T-helper 1 cell treated with Interleukin-12 subunit alpha and Interleukin-12 subunit beta and Interleukin-4 antibody, amounts not matched to agents 30 μg/mL and 1 μg/mL, for 36 hours (primary cell): ENCODE data around the gene IQGAP1.
"Not testable (repeated sequence)": the region's sequence is repeated elsewhere in the genome, so short reads cannot be mapped to it uniquely, and the experiment has no call there.

Source experiments
- H3K27ac Mint-ChIP-seq: one replicate; pipeline ENCODE4 v1.8.0; 2021; ENCODE audit warnings: mild to moderate bottlenecking, mixed read lengths
- H3K27me3 Mint-ChIP-seq: one replicate; pipeline ENCODE4 v1.8.0; 2021; ENCODE audit warnings: low read depth, mixed read lengths
- H3K36me3 Mint-ChIP-seq: one replicate; pipeline ENCODE4 v1.8.0; 2021; ENCODE audit warnings: low read depth, mixed read lengths
- H3K4me1 Mint-ChIP-seq: one replicate; pipeline ENCODE4 v1.8.0; 2021; ENCODE audit warnings: low read depth, mixed read lengths
- H3K4me3 Mint-ChIP-seq: one replicate; pipeline ENCODE4 v1.8.0; 2021; ENCODE audit warnings: mild to moderate bottlenecking, moderate library complexity, mixed read lengths
- H3K9me3 Mint-ChIP-seq: one replicate; pipeline ENCODE4 v1.8.0; 2021; ENCODE audit warnings: mixed read lengths

IQGAP1 gene

GRCh38 chr15:90409587-90409986, 21.5 kb downstream of the IQGAP1 start:
- peak overlapping the region; percentile 22 for H3K4me3 Mint-ChIP-seq
- H3K27ac Mint-ChIP-seq: peak overlapping the region; percentile 15
- peaks cover 30% of the 10 kb centered on the region for H3K36me3 Mint-ChIP-seq
- not testable (repeated sequence) for H3K27me3 Mint-ChIP-seq, H3K9me3 Mint-ChIP-seq
- H3K4me1 Mint-ChIP-seq: peaks cover 62% of the 10 kb centered on the region

GRCh38 chr15:90410316-90410715, 22.3 kb downstream of the IQGAP1 start:
- Mint-ChIP-seq H3K4me1 (peaks cover 64% of the 10 kb centered on the region), H3K36me3 (peaks cover 32% of the 10 kb centered on the region)
- not testable (repeated sequence) for H3K27me3 Mint-ChIP-seq, H3K4me3 Mint-ChIP-seq, H3K9me3 Mint-ChIP-seq, H3K27ac Mint-ChIP-seq

GRCh38 chr15:90411176-90411575, 23.1 kb downstream of the IQGAP1 start:
- Mint-ChIP-seq H3K9me3 (peaks cover 3% of the 10 kb centered on the region), H3K4me1 (peaks cover 64% of the 10 kb centered on the region), H3K27me3 (no peaks in the 10 kb centered on the region), H3K36me3 (peaks cover 35% of the 10 kb centered on the region), H3K27ac (no peak overlapping the region), H3K4me3 (no peak overlapping the region)

GRCh38 chr15:90412356-90413194, 24.5 kb downstream of the IQGAP1 start:
- Mint-ChIP-seq H3K27me3 (no peaks in the 10 kb centered on the region), H3K4me1 (peaks cover 52% of the 10 kb centered on the region), H3K4me3 (peak overlapping the region; percentile 40), H3K36me3 (peaks cover 45% of the 10 kb centered on the region), H3K27ac (peak overlapping the region; percentile 74), H3K9me3 (peaks cover 3% of the 10 kb centered on the region)

- Mint-ChIP-seq H3K36me3 (peaks cover 40% of the 10 kb centered on the region), H3K27ac (peak overlapping the region; percentile 35), H3K4me3 (peak overlapping the region; percentile 48), H3K4me1 (peaks cover 52% of the 10 kb centered on the region), H3K9me3 (peaks cover 3% of the 10 kb centered on the region), H3K27me3 (no peaks in the 10 kb centered on the region)
Observed at GRCh38 chr15:90413411-90414379, 25.7 kb downstream of the IQGAP1 start.

GRCh38 chr15:90414408-90415028, 26.5 kb downstream of the IQGAP1 start:
- H3K4me1 Mint-ChIP-seq: peaks cover 54% of the 10 kb centered on the region
- H3K27me3 Mint-ChIP-seq: no peaks in the 10 kb centered on the region
- H3K4me3 Mint-ChIP-seq: peak overlapping the region; percentile 41
- peak overlapping the region; percentile 70 for H3K27ac Mint-ChIP-seq
- peaks cover 37% of the 10 kb centered on the region for H3K36me3 Mint-ChIP-seq
- H3K9me3 Mint-ChIP-seq: peaks cover 2% of the 10 kb centered on the region

- H3K27ac Mint-ChIP-seq, H3K27me3 Mint-ChIP-seq, H3K4me3 Mint-ChIP-seq, H3K9me3 Mint-ChIP-seq: not testable (repeated sequence)
- Mint-ChIP-seq H3K4me1 (peaks cover 59% of the 10 kb centered on the region), H3K36me3 (peaks cover 31% of the 10 kb centered on the region)
Observed at GRCh38 chr15:90416052-90416451, 28.0 kb downstream of the IQGAP1 start.

GRCh38 chr15:90418627-90419026, 30.6 kb downstream of the IQGAP1 start:
- H3K27me3 Mint-ChIP-seq: no peaks in the 10 kb centered on the region
- H3K27ac Mint-ChIP-seq: peak overlapping the region; percentile 90
- peaks cover 46% of the 10 kb centered on the region for H3K4me1 Mint-ChIP-seq
- H3K4me3 Mint-ChIP-seq: no peak overlapping the region
- H3K36me3 Mint-ChIP-seq: peaks cover 22% of the 10 kb centered on the region
- no peaks in the 10 kb centered on the region for H3K9me3 Mint-ChIP-seq

GRCh38 chr15:90419206-90419605, 31.2 kb downstream of the IQGAP1 start:
- peaks cover 46% of the 10 kb centered on the region for H3K4me1 Mint-ChIP-seq
- no peaks in the 10 kb centered on the region for H3K9me3 Mint-ChIP-seq
- peak overlapping the region; percentile 29 for H3K4me3 Mint-ChIP-seq
- peak overlapping the region; percentile 90 for H3K27ac Mint-ChIP-seq
- H3K27me3 Mint-ChIP-seq: no peaks in the 10 kb centered on the region
- peaks cover 22% of the 10 kb centered on the region for H3K36me3 Mint-ChIP-seq

GRCh38 chr15:90419738-90420406, 31.8 kb downstream of the IQGAP1 start:
- Mint-ChIP-seq H3K9me3 (no peaks in the 10 kb centered on the region), H3K36me3 (peaks cover 18% of the 10 kb centered on the region), H3K4me1 (peaks cover 42% of the 10 kb centered on the region), H3K27me3 (no peaks in the 10 kb centered on the region), H3K27ac (peak overlapping the region; percentile 90), H3K4me3 (peak overlapping the region; percentile 40)

GRCh38 chr15:90420451-90420850, 32.4 kb downstream of the IQGAP1 start:
- Mint-ChIP-seq H3K36me3 (peaks cover 17% of the 10 kb centered on the region), H3K4me3 (no peak overlapping the region), H3K4me1 (peaks cover 43% of the 10 kb centered on the region), H3K9me3 (no peaks in the 10 kb centered on the region), H3K27ac (peak overlapping the region; percentile 32), H3K27me3 (no peaks in the 10 kb centered on the region)

- H3K4me1 Mint-ChIP-seq: peaks cover 47% of the 10 kb centered on the region
- no peak overlapping the region for H3K4me3 Mint-ChIP-seq
- H3K36me3 Mint-ChIP-seq: peaks cover 18% of the 10 kb centered on the region
- H3K27ac Mint-ChIP-seq: no peak overlapping the region
- no peaks in the 10 kb centered on the region for H3K27me3 Mint-ChIP-seq
- H3K9me3 Mint-ChIP-seq: no peaks in the 10 kb centered on the region
Observed at GRCh38 chr15:90421527-90421926, 33.5 kb downstream of the IQGAP1 start.

- Mint-ChIP-seq H3K4me3 (no peak overlapping the region), H3K27me3 (no peaks in the 10 kb centered on the region), H3K27ac (no peak overlapping the region), H3K36me3 (peaks cover 14% of the 10 kb centered on the region), H3K4me1 (peaks cover 46% of the 10 kb centered on the region), H3K9me3 (no peaks in the 10 kb centered on the region)
Observed at GRCh38 chr15:90422043-90422442, 34.0 kb downstream of the IQGAP1 start.

GRCh38 chr15:90422936-90423335, 34.9 kb downstream of the IQGAP1 start:
- Mint-ChIP-seq H3K27ac (no peak overlapping the region), H3K27me3 (no peaks in the 10 kb centered on the region), H3K36me3 (peaks cover 15% of the 10 kb centered on the region), H3K4me1 (peaks cover 42% of the 10 kb centered on the region), H3K4me3 (no peak overlapping the region), H3K9me3 (no peaks in the 10 kb centered on the region)
